ENCODE data around the gene PKDCC. TPM values are rescaled to one million over a fixed set of nuclear protein-coding genes. Genes with fewer than 3 reads are reported as not detected.

Gene PKDCC
- total and polyA plus RNA-seq, 2 of the 13 experiments (the other 11 are each of a cell fraction or from before 2014, with no cell fraction given) = 52.6 to 58.8 TPM

DNA sequence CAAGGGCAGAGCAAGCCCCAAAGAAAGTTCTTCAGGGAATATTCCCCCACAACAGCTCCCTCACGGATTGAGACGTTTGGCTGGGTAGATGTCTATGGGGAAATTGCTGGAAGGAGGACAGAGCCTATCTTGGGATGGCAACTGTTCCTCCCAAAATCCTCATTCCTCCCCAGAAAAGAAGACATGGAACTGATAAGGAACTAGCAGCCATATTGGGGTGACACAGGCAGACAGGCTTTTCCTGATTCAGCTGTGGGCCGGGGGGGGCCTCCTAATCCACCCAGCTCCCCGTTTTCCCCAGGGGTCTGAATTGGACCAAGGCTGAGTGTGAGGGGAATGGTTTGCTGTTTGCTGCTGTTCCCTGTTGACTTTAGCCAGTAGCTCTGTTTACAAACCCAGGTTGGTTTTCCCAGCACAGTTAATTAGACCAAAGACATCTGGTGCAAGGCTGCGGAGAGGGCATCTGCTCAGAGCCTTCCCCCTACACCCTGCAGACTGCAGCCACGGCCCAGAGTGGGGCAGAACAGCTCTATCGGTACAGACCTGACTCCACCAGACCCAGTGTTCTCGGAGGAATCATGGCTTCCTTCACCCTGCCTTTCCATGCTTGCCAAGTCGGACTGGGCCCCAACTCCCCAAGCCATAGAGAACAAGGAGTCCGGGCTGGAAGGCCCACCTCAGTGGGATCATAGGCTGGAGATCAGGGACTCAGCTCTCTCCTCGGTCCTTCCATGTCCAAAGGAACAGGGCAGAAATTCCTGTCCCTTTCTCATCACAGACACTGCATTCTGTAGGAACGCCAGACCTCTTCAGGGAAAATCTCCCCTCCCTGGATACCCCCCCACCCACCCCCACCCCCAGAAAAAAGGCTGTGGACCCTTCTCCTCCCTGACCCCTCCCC, 1.7 kb upstream of the PKDCC start (continued):
- TF ChIP-seq HNF1A (IDR thresholded peaks at IDR 0.05; ENCODE audit: low read depth) (no peak), HNF1A (CRISPR knock-in tag; IDR thresholded peaks at IDR 0.05; ENCODE audit: borderline replicate concordance) (no peak), NFYC (CRISPR knock-in tag; IDR thresholded peaks at IDR 0.05) (no peak), RAD51 (IDR thresholded peaks at IDR 0.05; ENCODE audit: borderline replicate concordance) (no peak), NCOA5 (CRISPR knock-in tag; IDR thresholded peaks at IDR 0.05) (no peak), ZFP91 (CRISPR knock-in tag; IDR thresholded peaks at IDR 0.05; ENCODE audit: borderline replicate concordance) (peak; percentile 37; the same call in 1 of the 2 replicates), MAF1 (CRISPR knock-in tag; IDR thresholded peaks at IDR 0.05; ENCODE audit: borderline replicate concordance) (no peak), PPARG (CRISPR knock-in tag; conservative IDR thresholded peaks at IDR 0.05) (peak; percentile 17; the same call in 1 of the 2 replicates)
- TF ChIP-seq, protein P1, sequence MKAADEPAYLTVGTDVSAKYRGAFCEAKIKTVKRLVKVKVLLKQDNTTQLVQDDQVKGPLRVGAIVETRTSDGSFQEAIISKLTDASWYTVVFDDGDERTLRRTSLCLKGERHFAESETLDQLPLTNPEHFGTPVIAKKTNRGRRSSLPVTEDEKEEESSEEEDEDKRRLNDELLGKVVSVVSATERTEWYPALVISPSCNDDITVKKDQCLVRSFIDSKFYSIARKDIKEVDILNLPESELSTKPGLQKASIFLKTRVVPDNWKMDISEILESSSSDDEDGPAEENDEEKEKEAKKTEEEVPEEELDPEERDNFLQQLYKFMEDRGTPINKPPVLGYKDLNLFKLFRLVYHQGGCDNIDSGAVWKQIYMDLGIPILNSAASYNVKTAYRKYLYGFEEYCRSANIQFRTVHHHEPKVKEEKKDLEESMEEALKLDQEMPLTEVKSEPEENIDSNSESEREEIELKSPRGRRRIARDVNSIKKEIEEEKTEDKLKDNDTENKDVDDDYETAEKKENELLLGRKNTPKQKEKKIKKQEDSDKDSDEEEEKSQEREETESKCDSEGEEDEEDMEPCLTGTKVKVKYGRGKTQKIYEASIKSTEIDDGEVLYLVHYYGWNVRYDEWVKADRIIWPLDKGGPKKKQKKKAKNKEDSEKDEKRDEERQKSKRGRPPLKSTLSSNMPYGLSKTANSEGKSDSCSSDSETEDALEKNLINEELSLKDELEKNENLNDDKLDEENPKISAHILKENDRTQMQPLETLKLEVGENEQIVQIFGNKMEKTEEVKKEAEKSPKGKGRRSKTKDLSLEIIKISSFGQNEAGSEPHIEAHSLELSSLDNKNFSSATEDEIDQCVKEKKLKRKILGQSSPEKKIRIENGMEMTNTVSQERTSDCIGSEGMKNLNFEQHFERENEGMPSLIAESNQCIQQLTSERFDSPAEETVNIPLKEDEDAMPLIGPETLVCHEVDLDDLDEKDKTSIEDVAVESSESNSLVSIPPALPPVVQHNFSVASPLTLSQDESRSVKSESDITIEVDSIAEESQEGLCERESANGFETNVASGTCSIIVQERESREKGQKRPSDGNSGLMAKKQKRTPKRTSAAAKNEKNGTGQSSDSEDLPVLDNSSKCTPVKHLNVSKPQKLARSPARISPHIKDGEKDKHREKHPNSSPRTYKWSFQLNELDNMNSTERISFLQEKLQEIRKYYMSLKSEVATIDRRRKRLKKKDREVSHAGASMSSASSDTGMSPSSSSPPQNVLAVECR (CRISPR knock-in tag; IDR thresholded peaks at IDR 0.05; ENCODE audit: borderline replicate concordance) = 0 out of 2 replicates have a peak, but pooled peaks have one; percentile 3
- TF ChIP-seq, protein P2, sequence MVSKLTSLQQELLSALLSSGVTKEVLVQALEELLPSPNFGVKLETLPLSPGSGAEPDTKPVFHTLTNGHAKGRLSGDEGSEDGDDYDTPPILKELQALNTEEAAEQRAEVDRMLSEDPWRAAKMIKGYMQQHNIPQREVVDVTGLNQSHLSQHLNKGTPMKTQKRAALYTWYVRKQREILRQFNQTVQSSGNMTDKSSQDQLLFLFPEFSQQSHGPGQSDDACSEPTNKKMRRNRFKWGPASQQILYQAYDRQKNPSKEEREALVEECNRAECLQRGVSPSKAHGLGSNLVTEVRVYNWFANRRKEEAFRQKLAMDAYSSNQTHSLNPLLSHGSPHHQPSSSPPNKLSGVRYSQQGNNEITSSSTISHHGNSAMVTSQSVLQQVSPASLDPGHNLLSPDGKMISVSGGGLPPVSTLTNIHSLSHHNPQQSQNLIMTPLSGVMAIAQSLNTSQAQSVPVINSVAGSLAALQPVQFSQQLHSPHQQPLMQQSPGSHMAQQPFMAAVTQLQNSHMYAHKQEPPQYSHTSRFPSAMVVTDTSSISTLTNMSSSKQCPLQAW (CRISPR knock-in tag; IDR thresholded peaks at IDR 0.05) = 0 out of 2 replicates have a peak, but pooled peaks have one; percentile 34

Data from HepG2 (cell line).